Right lobe of liver (tissue), 4 donors: ENCODE results near the gene POPDC3.

ENCODE experiments used
- POLR2A ChIP-seq: fragments of 450-650 bp; IDR thresholded peaks from one replicate; pipeline ENCODE4 v1.6.1; 2017; ENCODE audit warnings: antibody characterized with exemption, mild to moderate bottlenecking
- TF ChIP-seq, protein P1 (sequence below), 4 donors: fragments of 200-600 bp in 3 of 4; fragments of 450-650 bp in 1 of 4; IDR thresholded peaks; one replicate each; pipeline versions ENCODE4 v1.5.1 to v1.8.0; 2016 to 2022; ENCODE audit warnings: antibody characterized with exemption in 4 of 4, mild to moderate bottlenecking in 2 of 4
- donor health status: DM: no; HTN: no; CAD: no.
- donor health status: DM: no; HTN: no; CAD: no.
- donor health status: DM: no; HTN: yes; CAD: no.

DNA sequence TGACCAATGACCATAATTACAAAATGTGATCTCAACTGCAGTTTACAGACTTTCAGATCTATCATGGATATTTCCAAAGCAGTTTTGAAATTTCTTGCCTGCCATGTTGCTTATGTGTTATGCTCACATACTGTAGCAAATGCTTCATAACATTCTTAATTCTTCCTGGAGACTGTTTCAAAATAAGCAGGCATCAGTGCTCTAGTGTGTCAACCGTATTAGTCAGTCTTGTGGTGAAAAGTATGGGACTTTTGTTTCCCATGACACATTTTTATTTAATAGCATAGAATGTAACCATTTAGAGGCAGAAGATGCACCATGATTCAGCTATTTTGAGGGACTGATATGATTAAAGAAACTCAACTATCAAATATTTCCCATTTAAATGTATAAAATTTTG, 1.7 kb downstream of the POPDC3 start:
- no peak for TF ChIP-seq POLR2A
- TF ChIP-seq, protein P1, sequence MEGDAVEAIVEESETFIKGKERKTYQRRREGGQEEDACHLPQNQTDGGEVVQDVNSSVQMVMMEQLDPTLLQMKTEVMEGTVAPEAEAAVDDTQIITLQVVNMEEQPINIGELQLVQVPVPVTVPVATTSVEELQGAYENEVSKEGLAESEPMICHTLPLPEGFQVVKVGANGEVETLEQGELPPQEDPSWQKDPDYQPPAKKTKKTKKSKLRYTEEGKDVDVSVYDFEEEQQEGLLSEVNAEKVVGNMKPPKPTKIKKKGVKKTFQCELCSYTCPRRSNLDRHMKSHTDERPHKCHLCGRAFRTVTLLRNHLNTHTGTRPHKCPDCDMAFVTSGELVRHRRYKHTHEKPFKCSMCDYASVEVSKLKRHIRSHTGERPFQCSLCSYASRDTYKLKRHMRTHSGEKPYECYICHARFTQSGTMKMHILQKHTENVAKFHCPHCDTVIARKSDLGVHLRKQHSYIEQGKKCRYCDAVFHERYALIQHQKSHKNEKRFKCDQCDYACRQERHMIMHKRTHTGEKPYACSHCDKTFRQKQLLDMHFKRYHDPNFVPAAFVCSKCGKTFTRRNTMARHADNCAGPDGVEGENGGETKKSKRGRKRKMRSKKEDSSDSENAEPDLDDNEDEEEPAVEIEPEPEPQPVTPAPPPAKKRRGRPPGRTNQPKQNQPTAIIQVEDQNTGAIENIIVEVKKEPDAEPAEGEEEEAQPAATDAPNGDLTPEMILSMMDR (IDR thresholded peaks at IDR 0.05): no peak
